RPMI8226 (cell line): ENCODE results near the gene ADAM30.
"Not testable (repeated sequence)": the region's sequence is repeated elsewhere in the genome, so short reads cannot be mapped to it uniquely, and the experiment has no call there.

Experiments
- DNase-seq: peaks from one replicate; pipeline ENCODE4 v3.0.0-alpha.2; 2015

The ADAM30 gene

GRCh38 chr1:119873135-119874015 lies 22.9 kb downstream of the ADAM30 start:
- no peak for DNase-seq

GRCh38 chr1:119871881-119872280 lies 24.4 kb downstream of the ADAM30 start:
- DNase-seq, result no peak

- DNase-seq, result peak; percentile 73
Measured at GRCh38 chr1:119870917-119871596, 25.3 kb downstream of the ADAM30 start.

GRCh38 chr1:119869995-119870394 lies 26.3 kb downstream of the ADAM30 start:
- no peak for DNase-seq

DNA sequence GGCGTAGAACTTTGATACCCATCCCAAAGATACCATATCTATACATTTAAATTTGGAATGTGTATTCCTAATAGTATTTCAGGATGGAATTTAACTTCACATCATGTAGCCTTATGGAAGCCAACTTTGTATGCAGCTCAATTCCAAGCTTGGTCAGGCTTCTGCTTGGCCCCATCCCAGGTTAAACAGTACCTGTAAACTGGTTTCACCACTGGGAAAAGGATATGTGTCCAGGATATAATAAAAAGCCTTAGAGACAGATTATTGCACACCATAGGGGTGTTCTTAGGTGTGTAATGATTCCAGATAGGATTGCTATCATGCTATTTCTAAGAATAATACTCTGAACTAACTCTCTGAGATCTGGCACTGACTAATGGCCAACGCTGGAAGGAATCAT lies 28.1 kb downstream of the ADAM30 start:
- no peak for DNase-seq

- no peak for DNase-seq
Measured at GRCh38 chr1:119866451-119866850, 29.9 kb downstream of the ADAM30 start.

DNA sequence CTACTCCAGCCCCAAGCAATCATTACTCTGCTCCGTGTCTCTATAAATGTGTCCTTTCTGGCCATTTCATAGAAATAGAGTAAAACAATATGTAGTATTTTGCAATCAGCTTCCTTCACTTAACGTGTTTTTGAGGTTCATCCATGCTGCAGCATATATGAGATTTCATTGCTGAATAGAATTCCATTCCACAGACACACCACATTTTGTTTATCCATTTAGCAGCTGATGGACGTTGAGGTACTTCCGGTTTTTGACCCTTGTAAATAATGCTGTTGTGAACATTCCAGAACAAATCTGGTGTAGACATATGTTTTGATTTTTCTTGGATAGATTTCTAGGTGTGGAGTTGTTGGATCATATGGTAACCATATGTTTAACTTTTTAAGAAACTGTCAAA lies 30.7 kb downstream of the ADAM30 start:
- DNase-seq, result no peak

DNA sequence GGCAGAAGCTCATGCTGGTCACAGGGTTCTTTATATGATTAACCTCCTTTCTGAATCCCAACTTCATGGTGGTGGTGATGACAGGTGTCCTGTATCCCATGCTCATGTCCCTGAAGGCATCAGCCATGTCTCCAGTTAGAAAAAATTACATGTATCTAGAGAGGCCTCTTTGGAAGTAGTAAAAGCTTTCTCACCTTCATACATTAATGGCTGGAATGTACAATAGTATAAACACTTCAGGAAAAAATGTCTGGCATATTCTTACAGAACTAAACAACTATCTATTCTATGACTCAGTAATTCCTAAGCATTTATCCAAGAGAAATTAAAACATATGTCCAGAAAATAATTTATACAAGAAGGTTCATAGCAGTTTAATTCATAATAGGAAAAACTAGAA lies 34.0 kb downstream of the ADAM30 start:
- no peak for DNase-seq

DNA sequence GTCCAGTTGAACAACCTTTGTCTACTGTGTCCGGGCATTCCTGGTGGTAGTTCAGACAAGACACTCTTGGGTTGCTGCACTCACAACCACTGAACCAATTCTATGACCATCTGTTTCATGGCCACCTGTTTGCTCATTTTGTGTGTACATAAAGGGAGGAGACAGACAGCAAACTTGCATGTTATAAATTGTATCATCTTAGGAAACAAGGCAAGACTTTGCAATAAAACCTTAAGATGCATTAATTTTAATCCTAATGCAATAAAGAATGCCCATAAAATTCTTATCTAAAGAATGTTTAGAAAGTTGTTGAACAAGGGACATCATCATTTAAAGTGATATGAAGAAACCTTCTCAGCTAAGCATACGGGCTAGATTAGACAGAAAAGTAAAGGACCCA lies 34.8 kb downstream of the ADAM30 start:
- no peak for DNase-seq

DNA sequence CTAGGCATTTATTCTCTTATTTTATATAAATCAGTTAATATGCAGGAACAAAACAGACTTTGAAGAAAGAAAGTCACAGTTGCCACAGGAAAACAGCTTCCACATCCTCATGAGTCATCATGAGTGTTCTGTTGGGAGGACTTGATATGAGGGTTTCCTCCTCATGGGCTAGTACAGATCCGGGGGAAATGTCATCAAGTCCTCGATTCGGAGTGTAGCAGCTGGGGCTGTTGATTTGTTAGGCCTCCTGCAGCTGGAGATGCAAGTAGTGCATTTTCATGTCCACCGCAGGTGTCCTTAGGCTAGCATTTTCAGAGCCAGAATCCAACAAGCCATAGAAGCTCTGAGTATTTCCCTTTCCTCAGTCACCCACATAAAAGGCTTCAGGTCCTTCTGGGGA lies 36.7 kb downstream of the ADAM30 start:
- peak; percentile 26 for DNase-seq

GRCh38 chr1:119858556-119859214 lies 37.6 kb downstream of the ADAM30 start:
- not testable (repeated sequence) for DNase-seq

GRCh38 chr1:119858126-119858525 lies 38.2 kb downstream of the ADAM30 start:
- no peak for DNase-seq

GRCh38 chr1:119853155-119853554 lies 43.2 kb downstream of the ADAM30 start:
- DNase-seq, result no peak

- DNase-seq, result not testable (repeated sequence)
Measured at GRCh38 chr1:119844206-119844605, 52.1 kb downstream of the ADAM30 start.
